Spleen (tissue), 11 donors: Measurements from ENCODE around the gene NGB. TPM values are rescaled to one million over a fixed set of nuclear protein-coding genes. Genes with fewer than 3 reads are reported as not detected.

Source experiments
- DNase-seq: peaks from one replicate; pipeline ENCODE4 v3.0.0-alpha.2; 2020
- H3K27ac ChIP-seq, 8 donors: fragments of 200-600 bp; sonication (generic) in 7 of 8; 1 replicate in 4 of 8; 2 replicates in 4 of 8; pipeline versions ENCODE4 v1.5.0 to v1.8.0; 2016 to 2021; ENCODE audit warnings: inconsistent platforms in 4 of 8, mild to moderate bottlenecking in 4 of 8, moderate library complexity in 1 of 8
- H3K27me3 ChIP-seq, 7 donors: fragments of 200-600 bp; sonication (generic) in 6 of 7; replicated peaks in 1 of 7; 1 replicate in 4 of 7; 2 replicates in 3 of 7; pipeline versions ENCODE4 v1.5.0 to v1.8.0; 2016 to 2021; ENCODE audit warnings: inconsistent platforms in 3 of 7, mild to moderate bottlenecking in 1 of 7
- H3K36me3 ChIP-seq, 6 donors: fragments of 200-600 bp; sonication (generic) in 5 of 6; 1 replicate in 4 of 6; 2 replicates in 2 of 6; pipeline versions ENCODE4 v1.5.0 to v1.8.0; 2016 to 2021; ENCODE audit warnings: inconsistent platforms in 2 of 6
- H3K4me1 ChIP-seq, 6 donors: fragments of 200-600 bp; sonication (generic) in 5 of 6; 1 replicate in 3 of 6; 2 replicates in 3 of 6; pipeline versions ENCODE4 v1.5.0 to v1.8.0; 2016 to 2021; ENCODE audit warnings: inconsistent platforms in 3 of 6
- H3K4me3 ChIP-seq, 8 donors: fragments of 200-600 bp; sonication (generic) in 7 of 8; 1 replicate in 4 of 8; 2 replicates in 4 of 8; pipeline versions ENCODE4 v1.5.0 to v1.8.0; 2016 to 2021; ENCODE audit warnings: inconsistent platforms in 4 of 8, mild to moderate bottlenecking in 4 of 8, moderate library complexity in 2 of 8
- H3K9me3 ChIP-seq, 8 donors: fragments of 200-600 bp; sonication (generic) in 7 of 8; 1 replicate in 4 of 8; 2 replicates in 4 of 8; pipeline versions ENCODE4 v1.5.0 to v1.8.0; 2016 to 2021; ENCODE audit warnings: inconsistent platforms in 4 of 8
- POLR2A ChIP-seq, 3 donors: fragments of 450-650 bp; IDR thresholded peaks; one replicate each; pipeline ENCODE4 v1.5.1; 2017; ENCODE audit warnings: antibody characterized with exemption in 3 of 3, mild to moderate bottlenecking in 1 of 3
- POLR2AphosphoS5 ChIP-seq, 3 donors: sonication (generic); formaldehyde crosslinking; IDR thresholded peaks; one replicate each; pipeline ENCODE4 v1.5.1; 2017; ENCODE audit warnings: antibody characterized with exemption in 3 of 3
- WGBS, 5 donors: extraction: QIAGEN DNeasy Blood & Tissue Kit in 3 of 5; methylation state at CpG; one replicate each; pipeline versions ENCODE4 v1.1.5 to v1.1.7; 2013 to 2018; 5-methylcytosine and 5-hydroxymethylcytosine counted together
- intact Hi-C: fragments of 100-400 bp; cut with DNase I; formaldehyde crosslinking; loops from one replicate; pipeline ENCODE4 v1.15.0; 2023; ENCODE audit warnings: low total_unique reads
- polyA plus RNA-seq, 3 donors: library from polyadenylated mRNA; stranded (reverse); fragments of 200-250 nt; gene quantifications; one replicate each; pipeline ENCODE4 v1.2.1, GENCODE V29; 2013
- total RNA-seq, 7 donors: library from RNA; depleted of rRNA in 3 of 7; stranded (reverse); fragments of >200 nt in 3 of 7; fragmentation: NEBNext Ultra II Directional in 4 of 7; extraction: Animal tissue kit (Norgen Biotek cat#: 25700) in 4 of 7; gene quantifications; one replicate each; pipeline versions ENCODE4 v1.1.0 to v1.2.1, GENCODE V29; 2016 to 2021
- TF ChIP-seq, protein P1 (sequence below), 11 experiments: fragments of 200-600 bp in 7 of 11; fragments of 450-650 bp in 4 of 11; sonication (generic) in 4 of 11; IDR thresholded peaks in 8 of 11; conservative IDR thresholded peaks in 3 of 11; 1 replicate in 7 of 11; 2 replicates in 4 of 11; pipeline versions ENCODE4 v1.4.0 to v1.8.0; 2016 to 2021; ENCODE audit warnings: antibody characterized with exemption in 11 of 11, inconsistent platforms in 4 of 11, mild to moderate bottlenecking in 1 of 11
- donor health status: healthy with polysubstance abuse.
- donor health status: DM: no; HTN: no; CAD: no; lungs with moderate emphysema.
- donor health status: DM: no; HTN: no; CAD: no.
- donor health status: Bipolar disorder and iron deficiency.
- donor health status: healthy.
- donor health status: DM: no; HTN: no; CAD: no.
- donor health status: DM: yes; HTN: yes; CAD: no.

NGB gene
- total and polyA plus RNA-seq, 10 donors = not detected

DNA sequence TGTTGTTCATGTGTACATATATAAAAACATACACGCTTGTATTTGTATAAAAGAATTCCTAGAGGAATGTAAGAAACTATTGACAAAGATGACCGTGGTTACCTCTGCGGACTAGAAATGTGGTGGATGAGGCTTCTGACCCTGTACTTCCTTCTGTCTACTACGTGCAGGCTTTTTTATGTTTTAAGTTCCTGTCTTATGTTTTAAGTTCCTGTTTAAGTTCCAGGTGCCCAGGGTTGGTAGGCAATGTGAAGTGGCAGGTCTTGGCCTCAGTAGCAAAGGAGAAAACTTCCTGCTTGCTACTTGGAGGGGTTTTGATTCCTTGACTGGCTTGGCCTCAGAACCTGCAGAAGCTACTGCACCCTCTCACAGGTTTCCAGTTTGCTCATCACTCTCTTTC, 38.1 kb upstream of the NGB start:
- WGBS, 5 donors = 38 to 56% (median 39%) methylated on average over 4 of the region's 4 CpGs
- Histone ChIP-seq H3K4me1 (peaks cover 0 to 15% (median 2%) of the 10 kb centered on the region in 6 donors), H3K27me3 (no peaks in the 10 kb centered on the region), H3K27ac (no peak overlapping the region), H3K4me3 (no peak overlapping the region), H3K36me3 (peaks cover 0 to 28% (median 5%) of the 10 kb centered on the region in 6 donors), H3K9me3 (no peaks in the 10 kb centered on the region)
- no peak for DNase-seq
- TF ChIP-seq, protein P1, sequence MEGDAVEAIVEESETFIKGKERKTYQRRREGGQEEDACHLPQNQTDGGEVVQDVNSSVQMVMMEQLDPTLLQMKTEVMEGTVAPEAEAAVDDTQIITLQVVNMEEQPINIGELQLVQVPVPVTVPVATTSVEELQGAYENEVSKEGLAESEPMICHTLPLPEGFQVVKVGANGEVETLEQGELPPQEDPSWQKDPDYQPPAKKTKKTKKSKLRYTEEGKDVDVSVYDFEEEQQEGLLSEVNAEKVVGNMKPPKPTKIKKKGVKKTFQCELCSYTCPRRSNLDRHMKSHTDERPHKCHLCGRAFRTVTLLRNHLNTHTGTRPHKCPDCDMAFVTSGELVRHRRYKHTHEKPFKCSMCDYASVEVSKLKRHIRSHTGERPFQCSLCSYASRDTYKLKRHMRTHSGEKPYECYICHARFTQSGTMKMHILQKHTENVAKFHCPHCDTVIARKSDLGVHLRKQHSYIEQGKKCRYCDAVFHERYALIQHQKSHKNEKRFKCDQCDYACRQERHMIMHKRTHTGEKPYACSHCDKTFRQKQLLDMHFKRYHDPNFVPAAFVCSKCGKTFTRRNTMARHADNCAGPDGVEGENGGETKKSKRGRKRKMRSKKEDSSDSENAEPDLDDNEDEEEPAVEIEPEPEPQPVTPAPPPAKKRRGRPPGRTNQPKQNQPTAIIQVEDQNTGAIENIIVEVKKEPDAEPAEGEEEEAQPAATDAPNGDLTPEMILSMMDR (IDR thresholded peaks at IDR 0.05 in 8 of 11, conservative IDR thresholded peaks at IDR 0.05 in 3 of 11) = no peak
- TF ChIP-seq POLR2A (IDR thresholded peaks at IDR 0.05) = no peak
- TF ChIP-seq POLR2AphosphoS5 (IDR thresholded peaks at IDR 0.05) = no peak
- intact Hi-C loops = no loop called here

DNA sequence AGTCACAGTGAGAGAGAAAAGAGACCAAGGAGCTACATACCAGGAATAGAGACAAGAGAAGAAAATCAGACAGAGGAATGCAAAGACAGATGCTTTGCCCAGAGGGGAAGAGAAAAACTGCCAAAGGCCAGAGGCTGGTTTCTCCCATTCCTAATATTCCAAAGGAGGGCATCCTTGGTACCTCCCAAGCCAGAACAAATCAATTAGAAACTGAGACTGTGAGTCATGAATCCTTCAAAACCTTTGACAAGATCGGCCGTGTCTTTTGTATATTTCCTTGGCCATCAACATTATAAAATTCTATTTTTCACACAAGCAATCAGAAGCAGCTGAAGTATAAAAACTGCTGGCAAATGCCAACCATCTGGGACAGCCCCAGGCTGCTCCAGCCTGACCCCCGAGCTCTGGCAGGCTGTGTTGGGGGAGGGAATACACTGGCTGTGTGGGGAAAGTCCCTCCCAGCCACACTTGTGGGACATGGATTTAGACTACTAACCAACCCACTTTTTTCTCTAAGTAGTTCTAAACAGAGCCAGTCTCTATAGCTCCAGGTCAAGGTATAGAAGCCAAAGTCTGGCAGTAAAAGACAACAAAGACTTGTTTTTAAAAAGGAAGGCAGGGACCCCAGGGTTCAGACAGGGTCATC, 36.0 kb upstream of the NGB start:
- TF ChIP-seq POLR2AphosphoS5 (IDR thresholded peaks at IDR 0.05) (no peak), POLR2A (IDR thresholded peaks at IDR 0.05) (no peak)
- TF ChIP-seq, protein P1 (IDR thresholded peaks at IDR 0.05 in 8 of 11, conservative IDR thresholded peaks at IDR 0.05 in 3 of 11) = no peak
- Histone ChIP-seq H3K27me3 (no peaks in the 10 kb centered on the region), H3K27ac (no peak overlapping the region), H3K36me3 (peaks cover 0 to 45% (median 7%) of the 10 kb centered on the region in 6 donors), H3K4me1 (peaks cover 0 to 15% (median 2%) of the 10 kb centered on the region in 6 donors), H3K4me3 (no peak overlapping the region), H3K9me3 (no peaks in the 10 kb centered on the region)
- WGBS, 5 donors = 61 to 77% (median 67%) methylated on average over 3 of the region's 3 CpGs
- intact Hi-C loops = no loop called here
- DNase-seq = no peak

DNA sequence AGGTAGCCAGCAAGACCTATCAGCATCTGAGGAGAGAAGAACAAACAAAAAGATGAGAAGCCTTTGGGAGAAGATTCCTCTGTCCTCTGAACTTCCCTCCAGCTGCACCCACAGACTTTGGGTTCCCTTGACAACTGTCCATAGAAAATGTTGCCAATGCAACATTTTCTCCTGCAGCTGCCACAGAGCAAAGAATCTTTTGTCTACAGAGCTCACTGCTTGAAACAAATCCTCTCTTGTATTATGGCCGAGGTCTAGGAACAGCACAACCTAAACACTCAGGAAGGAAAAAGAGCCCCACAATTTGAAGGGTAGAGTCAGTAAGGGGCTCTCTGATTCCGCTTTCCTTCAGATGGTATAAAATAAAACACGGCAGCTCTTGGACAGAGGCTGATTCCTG, 35.4 kb upstream of the NGB start:
- TF ChIP-seq POLR2A (IDR thresholded peaks at IDR 0.05) (no peak), POLR2AphosphoS5 (IDR thresholded peaks at IDR 0.05) (no peak)
- TF ChIP-seq, protein P1 (IDR thresholded peaks at IDR 0.05 in 8 of 11, conservative IDR thresholded peaks at IDR 0.05 in 3 of 11) = no peak
- H3K27ac ChIP-seq = no peak overlapping the region
- peaks cover 0 to 15% (median 3%) of the 10 kb centered on the region in 6 donors for H3K4me1 ChIP-seq
- DNase-seq = no peak
- intact Hi-C loops = no loop called here
- no peak overlapping the region for H3K4me3 ChIP-seq
- peaks cover 0 to 48% (median 7%) of the 10 kb centered on the region in 6 donors for H3K36me3 ChIP-seq
- WGBS, 5 donors = 78 to 92% (median 89%) methylated on average over 3 of the region's 3 CpGs
- H3K9me3 ChIP-seq = no peaks in the 10 kb centered on the region
- no peaks in the 10 kb centered on the region for H3K27me3 ChIP-seq

DNA sequence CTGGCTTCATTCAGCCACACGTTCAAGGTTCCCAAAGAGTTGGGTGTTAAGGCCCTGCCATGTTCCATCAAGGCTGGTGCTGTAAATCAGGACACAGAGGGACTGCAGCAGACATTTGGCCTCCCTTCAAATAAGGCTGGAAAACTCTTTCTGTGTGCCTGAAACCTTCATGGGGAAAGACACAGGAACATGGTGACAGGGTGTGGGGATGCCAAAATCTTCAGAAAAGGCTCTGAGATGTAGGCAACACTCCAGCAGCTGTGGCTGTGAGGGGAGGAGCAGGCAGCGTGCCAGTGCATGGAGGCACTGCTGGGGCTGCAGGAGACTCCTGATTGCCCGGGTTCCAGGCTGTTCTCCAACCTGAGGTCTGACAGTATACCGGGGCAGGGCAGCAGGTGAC, 34.7 kb upstream of the NGB start:
- no peaks in the 10 kb centered on the region for H3K9me3 ChIP-seq
- intact Hi-C loops = no loop called here
- TF ChIP-seq, protein P1 (IDR thresholded peaks at IDR 0.05 in 8 of 11, conservative IDR thresholded peaks at IDR 0.05 in 3 of 11) = no peak
- no peak for TF ChIP-seq POLR2A (IDR thresholded peaks at IDR 0.05)
- no peak for TF ChIP-seq POLR2AphosphoS5 (IDR thresholded peaks at IDR 0.05)
- no peak for DNase-seq
- H3K27ac ChIP-seq = no peak overlapping the region
- no peaks in the 10 kb centered on the region for H3K27me3 ChIP-seq
- no peak overlapping the region for H3K4me3 ChIP-seq
- H3K4me1 ChIP-seq = peaks cover 0 to 21% (median 6%) of the 10 kb centered on the region in 6 donors
- 83 to 92% (median 86%) methylated on average over 4 of the region's 4 CpGs for WGBS, 5 donors
- peaks cover 0 to 46% (median 7%) of the 10 kb centered on the region in 6 donors for H3K36me3 ChIP-seq
